AG04450 (cell line): ENCODE data around the gene FBXO39. TPM values are rescaled to one million over a fixed set of nuclear protein-coding genes. Genes with fewer than 3 reads are reported as not detected.

Experiments used
- CTCF ChIA-PET: fragments of 300-600, 350-600 bp; formaldehyde crosslinking; extraction: SDS; loops from one replicate; lab custom pipeline; 2022; ENCODE audit warnings: antibody characterized with exemption, inconsistent platforms; lab: Charles Lee
- POLR2A ChIA-PET: fragments of 350-600 bp; formaldehyde crosslinking; extraction: SDS; loops from one replicate; lab custom pipeline; 2021; ENCODE audit warnings: antibody characterized with exemption, inconsistent platforms; lab: Yijun Ruan, JAX
- DNase-seq: peaks from one replicate; pipeline ENCODE4 v3.0.0-alpha.2; 2011; ENCODE audit warnings: low read depth, low spot score
- H3K27ac ChIP-seq: one replicate; pipeline ENCODE4 v1.5.1; 2012; ENCODE audit warnings: low read depth, low read length, control low read depth
- H3K27me3 ChIP-seq: one replicate; pipeline ENCODE4 v1.6.0; 2012; ENCODE audit warnings: low read length; ENCODE audit not compliant: control insufficient read depth, insufficient read depth
- H3K4me3 ChIP-seq: 2 replicates; pipeline ENCODE4 v1.5.1; 2011; ENCODE audit warnings: mild to moderate bottlenecking, low read depth, low read length, control low read depth
- H3K9me3 ChIP-seq: 2 replicates; pipeline ENCODE4 v1.5.1; 2012; ENCODE audit warnings: low read length; ENCODE audit not compliant: control insufficient read depth, insufficient read depth
- CTCF ChIP-seq: IDR thresholded peaks from 2 replicates; pipeline ENCODE4 v1.5.1; 2011; ENCODE audit warnings: low read depth, low read length, control low read depth, inconsistent platforms
- polyA plus RNA-seq: library from polyadenylated mRNA; depleted of rRNA; stranded (reverse); fragments of >200 nt; gene quantifications from 2 replicates; pipeline ENCODE4 v1.2.3, GENCODE V29; 2011

FBXO39 gene
- polyA plus RNA-seq, 1 experiment, result 0.10 TPM

GRCh38 chr17:6779411-6779810 lies 3.4 kb downstream of the FBXO39 start:
- H3K9me3 ChIP-seq, result peaks cover 19% of the 10 kb centered on the region
- ChIA-PET CTCF (interaction anchor here (0.6 to 1.4 kb wide), 3 partner anchors 63 to 147 kb away, joined by 3 to 4 read pairs (median 4); no protein-coding TSS in a partner anchor), POLR2A (no interaction called here)
- TF ChIP-seq CTCF, result no peak
- no peak overlapping the region for H3K27ac ChIP-seq
- peaks cover 36% of the 10 kb centered on the region for H3K27me3 ChIP-seq
- H3K4me3 ChIP-seq, result no peak overlapping the region
- DNase-seq, result no peak

- DNase-seq, result no peak
- no peak overlapping the region for H3K27ac ChIP-seq
- ChIA-PET POLR2A (no interaction called here), CTCF (interaction anchor here (0.6 to 1.4 kb wide), 3 partner anchors 63 to 146 kb away, joined by 3 to 4 read pairs (median 4); no protein-coding TSS in a partner anchor)
- no peak overlapping the region for H3K4me3 ChIP-seq
- H3K27me3 ChIP-seq, result peaks cover 36% of the 10 kb centered on the region
- no peak for TF ChIP-seq CTCF
- peaks cover 13% of the 10 kb centered on the region for H3K9me3 ChIP-seq
Measured at GRCh38 chr17:6780001-6780400, 4.0 kb downstream of the FBXO39 start.

GRCh38 chr17:6780886-6781285 lies 4.9 kb downstream of the FBXO39 start:
- Histone ChIP-seq H3K27ac (no peak overlapping the region), H3K9me3 (peaks cover 7% of the 10 kb centered on the region), H3K4me3 (no peak overlapping the region), H3K27me3 (peaks cover 32% of the 10 kb centered on the region)
- ChIA-PET CTCF (interaction anchor here (1.6 kb wide), 1 partner anchor 62 kb away, joined by 5 read pairs; no protein-coding TSS in a partner anchor), POLR2A (no interaction called here)
- TF ChIP-seq CTCF, result no peak
- DNase-seq, result no peak

GRCh38 chr17:6782244-6782643 lies 6.2 kb downstream of the FBXO39 start:
- DNase-seq, result no peak
- ChIA-PET CTCF (interaction anchor here (1.6 kb wide), 1 partner anchor 61 kb away, joined by 5 read pairs; no protein-coding TSS in a partner anchor), POLR2A (no interaction called here)
- H3K27me3 ChIP-seq, result peaks cover 23% of the 10 kb centered on the region
- TF ChIP-seq CTCF, result no peak
- H3K9me3 ChIP-seq, result 0 out of 2 replicates have a peak, but pooled peaks cover 4% of the 10 kb centered on the region
- no peak overlapping the region for H3K27ac ChIP-seq
- H3K4me3 ChIP-seq, result no peak overlapping the region

- no peak overlapping the region for H3K4me3 ChIP-seq
- CTCF ChIA-PET, result interaction anchor here (1.0 to 1.1 kb wide), 3 partner anchors 56 to 314 kb away, joined by 4 to 13 read pairs (median 4); no protein-coding TSS in a partner anchor
- POLR2A ChIA-PET, result interaction anchor here (0.6 kb wide), 1 partner anchor 354 kb away, joined by 8 read pairs; no protein-coding TSS in a partner anchor
- no peak for TF ChIP-seq CTCF
- H3K27me3 ChIP-seq, result peaks cover 10% of the 10 kb centered on the region
- H3K27ac ChIP-seq, result no peak overlapping the region
- no peaks in the 10 kb centered on the region for H3K9me3 ChIP-seq
- peak; percentile 13 for DNase-seq
Measured at GRCh38 chr17:6786618-6787017, 10.6 kb downstream of the FBXO39 start.
